NCI-H1694 treated with DMSO at 0.1 percent for 48 hours (cell line): Measurements from ENCODE around the gene IFITM2.

Experiments
- DNase-seq: peaks from one replicate; lab custom pipeline; 2025; lab: John Stamatoyannopoulos, UW

IFITM2 gene

GRCh38 chr11:293271-293851 is 14.3 kb upstream of the IFITM2 start:
- no peak for DNase-seq

GRCh38 chr11:293852-294661 is 13.6 kb upstream of the IFITM2 start:
- no peak for DNase-seq

GRCh38 chr11:294780-295179 is 12.8 kb upstream of the IFITM2 start:
- DNase-seq: no peak

GRCh38 chr11:295351-296170 is 12.1 kb upstream of the IFITM2 start:
- DNase-seq: no peak

- DNase-seq: no peak
These were observed 11.2 kb upstream of the IFITM2 start for GRCh38 chr11:296171-297050.

GRCh38 chr11:297051-297585 is 10.5 kb upstream of the IFITM2 start:
- no peak for DNase-seq

- no peak for DNase-seq
These were observed 9.8 kb upstream of the IFITM2 start for GRCh38 chr11:297586-298405.

GRCh38 chr11:298406-299065 is 9.1 kb upstream of the IFITM2 start:
- DNase-seq: no peak

- no peak for DNase-seq
These were observed 8.3 kb upstream of the IFITM2 start, which contains the start of gene IFITM5 for GRCh38 chr11:299081-299891. TSS of gene IFITM5 (minus strand) at chr11:299526. CDS start at chr11:299490, 36 bp downstream.

GRCh38 chr11:299951-300735 is 7.5 kb upstream of the IFITM2 start:
- DNase-seq: no peak

- DNase-seq: no peak
These were observed 4.3 kb upstream of the IFITM2 start for GRCh38 chr11:303363-303762.

- no peak for DNase-seq
These were observed 3.5 kb upstream of the IFITM2 start for GRCh38 chr11:304061-304506.

- peak; percentile 52 for DNase-seq
These were observed 2.4 kb upstream of the IFITM2 start for GRCh38 chr11:304915-305843.

- no peak for DNase-seq
These were observed 1.8 kb upstream of the IFITM2 start for GRCh38 chr11:305844-306211.

GRCh38 chr11:306645-307371 is 808 bp upstream of the IFITM2 start:
- no peak for DNase-seq
